ENCODE measurements around the gene TMCC1. TPM values are rescaled to one million over a fixed set of nuclear protein-coding genes. Genes with fewer than 3 reads are reported as not detected.

TMCC1 gene
- total and polyA plus RNA-seq, 10 of the 15 experiments (the other 5 are each of a cell fraction or from before 2014, with no cell fraction given) = 2.3 to 21.1 (median 8.4) TPM

DNA sequence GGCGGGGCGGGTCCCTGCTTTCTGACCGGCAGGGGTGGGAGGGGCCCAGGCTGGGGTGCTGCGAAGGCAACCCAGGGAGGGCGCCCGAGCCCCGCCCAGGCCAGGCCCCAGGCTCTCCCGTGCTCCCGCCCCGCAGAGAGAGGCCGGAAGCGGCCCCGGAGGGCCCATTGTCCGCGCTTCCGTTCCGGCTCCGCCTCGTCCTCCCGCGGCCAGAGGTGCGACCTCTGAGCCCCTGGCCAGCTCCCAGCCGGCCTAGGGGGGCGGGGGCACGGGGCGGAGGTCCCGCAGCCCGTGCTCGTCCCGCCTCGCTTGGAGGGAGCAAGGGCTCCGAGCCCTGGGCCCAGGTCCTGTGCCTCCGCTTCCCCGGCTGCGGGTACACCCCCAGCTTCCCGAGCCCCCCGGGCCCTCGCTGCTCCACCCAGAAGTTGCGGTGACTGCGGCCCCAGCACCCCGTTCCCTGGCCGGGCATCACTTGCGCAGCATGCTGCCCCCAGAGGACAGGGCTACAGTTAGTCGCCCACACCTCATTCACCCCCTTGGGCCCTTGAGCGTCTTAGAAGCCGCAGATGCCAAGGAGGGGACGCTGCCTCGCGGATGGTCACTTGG, 266.7 kb downstream of the TMCC1 start (continued):
- TF ChIP-seq, protein P1, sequence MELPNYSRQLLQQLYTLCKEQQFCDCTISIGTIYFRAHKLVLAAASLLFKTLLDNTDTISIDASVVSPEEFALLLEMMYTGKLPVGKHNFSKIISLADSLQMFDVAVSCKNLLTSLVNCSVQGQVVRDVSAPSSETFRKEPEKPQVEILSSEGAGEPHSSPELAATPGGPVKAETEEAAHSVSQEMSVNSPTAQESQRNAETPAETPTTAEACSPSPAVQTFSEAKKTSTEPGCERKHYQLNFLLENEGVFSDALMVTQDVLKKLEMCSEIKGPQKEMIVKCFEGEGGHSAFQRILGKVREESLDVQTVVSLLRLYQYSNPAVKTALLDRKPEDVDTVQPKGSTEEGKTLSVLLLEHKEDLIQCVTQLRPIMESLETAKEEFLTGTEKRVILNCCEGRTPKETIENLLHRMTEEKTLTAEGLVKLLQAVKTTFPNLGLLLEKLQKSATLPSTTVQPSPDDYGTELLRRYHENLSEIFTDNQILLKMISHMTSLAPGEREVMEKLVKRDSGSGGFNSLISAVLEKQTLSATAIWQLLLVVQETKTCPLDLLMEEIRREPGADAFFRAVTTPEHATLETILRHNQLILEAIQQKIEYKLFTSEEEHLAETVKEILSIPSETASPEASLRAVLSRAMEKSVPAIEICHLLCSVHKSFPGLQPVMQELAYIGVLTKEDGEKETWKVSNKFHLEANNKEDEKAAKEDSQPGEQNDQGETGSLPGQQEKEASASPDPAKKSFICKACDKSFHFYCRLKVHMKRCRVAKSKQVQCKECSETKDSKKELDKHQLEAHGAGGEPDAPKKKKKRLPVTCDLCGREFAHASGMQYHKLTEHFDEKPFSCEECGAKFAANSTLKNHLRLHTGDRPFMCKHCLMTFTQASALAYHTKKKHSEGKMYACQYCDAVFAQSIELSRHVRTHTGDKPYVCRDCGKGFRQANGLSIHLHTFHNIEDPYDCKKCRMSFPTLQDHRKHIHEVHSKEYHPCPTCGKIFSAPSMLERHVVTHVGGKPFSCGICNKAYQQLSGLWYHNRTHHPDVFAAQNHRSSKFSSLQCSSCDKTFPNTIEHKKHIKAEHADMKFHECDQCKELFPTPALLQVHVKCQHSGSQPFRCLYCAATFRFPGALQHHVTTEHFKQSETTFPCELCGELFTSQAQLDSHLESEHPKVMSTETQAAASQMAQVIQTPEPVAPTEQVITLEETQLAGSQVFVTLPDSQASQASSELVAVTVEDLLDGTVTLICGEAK (IDR thresholded peaks at IDR 0.05; ENCODE audit: borderline replicate concordance) = peak; percentile 87
- TF ChIP-seq ZNF24 (IDR thresholded peaks at IDR 0.05) = no peak
- TF ChIP-seq BMI1 (IDR thresholded peaks at IDR 0.05; ENCODE audit: borderline replicate concordance) = no peak
- 0 out of 2 replicates have a peak, but pooled peaks have one; percentile 44 for TF ChIP-seq RB1 (IDR thresholded peaks at IDR 0.05; ENCODE audit: borderline replicate concordance)
- TF ChIP-seq CHD2 (IDR thresholded peaks at IDR 0.05; ENCODE audit: borderline replicate concordance, low read depth, low read length) = no peak
- TF ChIP-seq SMARCA5 (IDR thresholded peaks at IDR 0.05) = peak; percentile 46; the same call in 1 of the 2 replicates
- TF ChIP-seq MTA3 (IDR thresholded peaks at IDR 0.05; ENCODE audit: borderline replicate concordance, low read length) = no peak
- TF ChIP-seq, protein P2, sequence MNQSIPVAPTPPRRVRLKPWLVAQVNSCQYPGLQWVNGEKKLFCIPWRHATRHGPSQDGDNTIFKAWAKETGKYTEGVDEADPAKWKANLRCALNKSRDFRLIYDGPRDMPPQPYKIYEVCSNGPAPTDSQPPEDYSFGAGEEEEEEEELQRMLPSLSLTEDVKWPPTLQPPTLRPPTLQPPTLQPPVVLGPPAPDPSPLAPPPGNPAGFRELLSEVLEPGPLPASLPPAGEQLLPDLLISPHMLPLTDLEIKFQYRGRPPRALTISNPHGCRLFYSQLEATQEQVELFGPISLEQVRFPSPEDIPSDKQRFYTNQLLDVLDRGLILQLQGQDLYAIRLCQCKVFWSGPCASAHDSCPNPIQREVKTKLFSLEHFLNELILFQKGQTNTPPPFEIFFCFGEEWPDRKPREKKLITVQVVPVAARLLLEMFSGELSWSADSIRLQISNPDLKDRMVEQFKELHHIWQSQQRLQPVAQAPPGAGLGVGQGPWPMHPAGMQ (IDR thresholded peaks at IDR 0.05; ENCODE audit: borderline replicate concordance) = no peak
- no peak for TF ChIP-seq RCOR1 (conservative IDR thresholded peaks at IDR 0.05; ENCODE audit: low read depth, low read length)
- peak in 1 of 2 experiments; percentile 74; a peak in 1 of 4 replicates for TF ChIP-seq BHLHE40 (IDR thresholded peaks at IDR 0.05; ENCODE audit: borderline replicate concordance in 1 of 2, low read depth in 2 of 2, low read length in 1 of 2)
- TF ChIP-seq, protein P3, sequence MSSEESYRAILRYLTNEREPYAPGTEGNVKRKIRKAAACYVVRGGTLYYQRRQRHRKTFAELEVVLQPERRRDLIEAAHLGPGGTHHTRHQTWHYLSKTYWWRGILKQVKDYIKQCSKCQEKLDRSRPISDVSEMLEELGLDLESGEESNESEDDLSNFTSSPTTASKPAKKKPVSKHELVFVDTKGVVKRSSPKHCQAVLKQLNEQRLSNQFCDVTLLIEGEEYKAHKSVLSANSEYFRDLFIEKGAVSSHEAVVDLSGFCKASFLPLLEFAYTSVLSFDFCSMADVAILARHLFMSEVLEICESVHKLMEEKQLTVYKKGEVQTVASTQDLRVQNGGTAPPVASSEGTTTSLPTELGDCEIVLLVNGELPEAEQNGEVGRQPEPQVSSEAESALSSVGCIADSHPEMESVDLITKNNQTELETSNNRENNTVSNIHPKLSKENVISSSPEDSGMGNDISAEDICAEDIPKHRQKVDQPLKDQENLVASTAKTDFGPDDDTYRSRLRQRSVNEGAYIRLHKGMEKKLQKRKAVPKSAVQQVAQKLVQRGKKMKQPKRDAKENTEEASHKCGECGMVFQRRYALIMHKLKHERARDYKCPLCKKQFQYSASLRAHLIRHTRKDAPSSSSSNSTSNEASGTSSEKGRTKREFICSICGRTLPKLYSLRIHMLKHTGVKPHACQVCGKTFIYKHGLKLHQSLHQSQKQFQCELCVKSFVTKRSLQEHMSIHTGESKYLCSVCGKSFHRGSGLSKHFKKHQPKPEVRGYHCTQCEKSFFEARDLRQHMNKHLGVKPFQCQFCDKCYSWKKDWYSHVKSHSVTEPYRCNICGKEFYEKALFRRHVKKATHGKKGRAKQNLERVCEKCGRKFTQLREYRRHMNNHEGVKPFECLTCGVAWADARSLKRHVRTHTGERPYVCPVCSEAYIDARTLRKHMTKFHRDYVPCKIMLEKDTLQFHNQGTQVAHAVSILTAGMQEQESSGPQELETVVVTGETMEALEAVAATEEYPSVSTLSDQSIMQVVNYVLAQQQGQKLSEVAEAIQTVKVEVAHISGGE (CRISPR knock-in tag; IDR thresholded peaks at IDR 0.05) = peak; percentile 73
- no peak for TF ChIP-seq IRF4 (IDR thresholded peaks at IDR 0.05; ENCODE audit: low read depth, low read length)
- no peak for TF ChIP-seq EZH2 (IDR thresholded peaks at IDR 0.05; ENCODE audit: borderline replicate concordance, control insufficient read depth, low read depth, low read length)
- TF ChIP-seq HCFC1 (IDR thresholded peaks at IDR 0.05; ENCODE audit: low read length) = 0 out of 2 replicates have a peak, but pooled peaks have one; percentile 16
- TF ChIP-seq STAT3 (IDR thresholded peaks at IDR 0.05; ENCODE audit: low read depth, low read length) = no peak
- peak; percentile 63 for TF ChIP-seq DPF2 (IDR thresholded peaks at IDR 0.05)
- TF ChIP-seq LARP7 (IDR thresholded peaks at IDR 0.05) = peak; percentile 91
- TF ChIP-seq, protein P4, sequence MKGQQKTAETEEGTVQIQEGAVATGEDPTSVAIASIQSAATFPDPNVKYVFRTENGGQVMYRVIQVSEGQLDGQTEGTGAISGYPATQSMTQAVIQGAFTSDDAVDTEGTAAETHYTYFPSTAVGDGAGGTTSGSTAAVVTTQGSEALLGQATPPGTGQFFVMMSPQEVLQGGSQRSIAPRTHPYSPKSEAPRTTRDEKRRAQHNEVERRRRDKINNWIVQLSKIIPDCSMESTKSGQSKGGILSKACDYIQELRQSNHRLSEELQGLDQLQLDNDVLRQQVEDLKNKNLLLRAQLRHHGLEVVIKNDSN (IDR thresholded peaks at IDR 0.05; ENCODE audit: borderline replicate concordance, extremely low read length, insufficient read depth, low read depth, low read length) = no peak
- peak; percentile 66; the same call in 1 of the 2 replicates for TF ChIP-seq POLR2AphosphoS5 (IDR thresholded peaks at IDR 0.05; ENCODE audit: low read length)

All from GM12878 (cell line).